Stomach (tissue), 9 donors: ENCODE data around the gene COMMD9. TPM values are rescaled to one million over a fixed set of nuclear protein-coding genes. Genes with fewer than 3 reads are reported as not detected.

Source experiments
- DNase-seq, 2 donors: peaks; one replicate each; pipeline versions ENCODE4 v3.0.0 to v3.0.0-alpha.2; 2013 to 2019
- H3K27ac ChIP-seq, 5 donors: fragments of 200-600 bp in 4 of 5; sonication (generic) in 4 of 5; one replicate each; pipeline ENCODE4 v1.5.1; 2013 to 2019; ENCODE audit warnings: mild to moderate bottlenecking in 1 of 5, moderate library complexity in 1 of 5
- H3K27me3 ChIP-seq, 3 donors: fragments of 200-600 bp; sonication (generic); one replicate each; pipeline ENCODE4 v1.5.1; 2017 to 2019; ENCODE audit warnings: mixed run types in 1 of 3
- H3K36me3 ChIP-seq, 4 donors: fragments of 200-600 bp; sonication (generic); 1 replicate in 3 of 4; 2 replicates in 1 of 4; pipeline ENCODE4 v1.5.1; 2016 to 2019
- H3K4me1 ChIP-seq, 4 donors: fragments of 200-600 bp; sonication (generic); one replicate each; pipeline ENCODE4 v1.5.1; 2016 to 2019
- H3K4me3 ChIP-seq, 4 donors: fragments of 200-600 bp; sonication (generic) in 3 of 4; one replicate each; pipeline ENCODE4 v1.5.1; 2016 to 2019; ENCODE audit warnings: mild to moderate bottlenecking in 1 of 4
- H3K9me3 ChIP-seq, 4 donors: fragments of 200-600 bp; sonication (generic); one replicate each; pipeline ENCODE4 v1.5.1; 2016 to 2019
- CTCF ChIP-seq, 7 experiments: fragments of 450-650 bp in 4 of 7; fragments of 200-600 bp in 3 of 7; sonication (generic) in 3 of 7; IDR thresholded peaks; one replicate each; pipeline ENCODE4 v1.5.1; 2016 to 2019; ENCODE audit warnings: antibody characterized with exemption in 7 of 7, control low read depth in 2 of 7, mild to moderate bottlenecking in 1 of 7
- EP300 ChIP-seq: sonication (generic); formaldehyde crosslinking; IDR thresholded peaks from one replicate; pipeline ENCODE4 v1.6.1; 2017; ENCODE audit warnings: antibody characterized with exemption
- POLR2A ChIP-seq, 4 donors: fragments of 450-650 bp; IDR thresholded peaks; one replicate each; pipeline ENCODE4 v1.6.1; 2016; ENCODE audit warnings: antibody characterized with exemption in 4 of 4, control low read depth in 2 of 4, mild to moderate bottlenecking in 1 of 4, moderate library complexity in 1 of 4
- POLR2AphosphoS5 ChIP-seq, 3 donors: sonication (generic); formaldehyde crosslinking; IDR thresholded peaks; one replicate each; pipeline ENCODE4 v1.6.1; 2016; ENCODE audit warnings: antibody characterized with exemption in 3 of 3
- WGBS, 5 donors: extraction: QIAGEN DNeasy Blood & Tissue Kit in 3 of 5; methylation state at CpG; one replicate each; pipeline versions ENCODE4 v1.1.5 to v1.1.7; 2013 to 2018; 5-methylcytosine and 5-hydroxymethylcytosine counted together
- intact Hi-C: fragments of 100-400 bp; cut with DNase I; formaldehyde crosslinking; loops from one replicate; pipeline ENCODE4 v1.15.1; 2023; ENCODE audit warnings: low total_unique reads
- polyA plus RNA-seq, 3 donors: library from polyadenylated mRNA; stranded (reverse); fragments of 200-250 nt; gene quantifications; one replicate each; pipeline ENCODE4 v1.2.3, GENCODE V29; 2013
- total RNA-seq, 5 donors: library from RNA; depleted of rRNA; stranded (reverse); fragments of >200 nt; gene quantifications; one replicate each; pipeline versions ENCODE4 v1.1.0 to v1.2.3, GENCODE V29; 2014 to 2016
- donor health status: healthy with polysubstance abuse.
- donor health status: Bipolar disorder and iron deficiency.
- donor health status: healthy.

COMMD9 gene
- total and polyA plus RNA-seq, 8 donors, result 2.9 to 53.8 (median 31.2) TPM

DNA sequence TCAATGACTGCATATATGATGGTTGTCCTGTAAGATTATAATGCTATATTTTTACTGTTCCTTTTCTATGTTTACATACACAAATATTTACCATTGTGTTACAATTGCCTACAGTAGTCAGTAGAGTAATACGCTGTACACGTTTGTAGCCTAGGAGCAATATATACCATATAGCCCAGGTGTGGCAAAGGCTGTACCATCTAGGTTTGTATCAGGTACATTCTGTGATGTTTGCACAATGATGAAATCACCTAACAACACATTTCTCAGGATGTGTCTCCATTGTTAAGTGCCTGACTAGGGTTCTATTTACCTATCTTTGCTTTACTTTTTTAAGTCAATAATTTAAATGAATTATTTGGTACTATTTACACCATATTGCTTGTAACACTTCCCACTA is 28.8 kb upstream of the COMMD9 start:
- WGBS, 5 donors, result 10 to 40% (median 22%) methylated on average over 2 of the region's 2 CpGs
- TF ChIP-seq POLR2AphosphoS5 (IDR thresholded peaks at IDR 0.05), result no peak
- no peak for TF ChIP-seq POLR2A (IDR thresholded peaks at IDR 0.05)
- TF ChIP-seq CTCF (IDR thresholded peaks at IDR 0.05), result no peak
- no peak for TF ChIP-seq EP300
- H3K27ac ChIP-seq, result no peak overlapping the region
- no peaks in the 10 kb centered on the region for H3K27me3 ChIP-seq
- H3K9me3 ChIP-seq, result no peaks in the 10 kb centered on the region
- no peak for DNase-seq
- no peaks in the 10 kb centered on the region for H3K36me3 ChIP-seq
- intact Hi-C loops, result no loop called here
- no peaks in the 10 kb centered on the region for H3K4me1 ChIP-seq
- H3K4me3 ChIP-seq, result no peak overlapping the region

DNA sequence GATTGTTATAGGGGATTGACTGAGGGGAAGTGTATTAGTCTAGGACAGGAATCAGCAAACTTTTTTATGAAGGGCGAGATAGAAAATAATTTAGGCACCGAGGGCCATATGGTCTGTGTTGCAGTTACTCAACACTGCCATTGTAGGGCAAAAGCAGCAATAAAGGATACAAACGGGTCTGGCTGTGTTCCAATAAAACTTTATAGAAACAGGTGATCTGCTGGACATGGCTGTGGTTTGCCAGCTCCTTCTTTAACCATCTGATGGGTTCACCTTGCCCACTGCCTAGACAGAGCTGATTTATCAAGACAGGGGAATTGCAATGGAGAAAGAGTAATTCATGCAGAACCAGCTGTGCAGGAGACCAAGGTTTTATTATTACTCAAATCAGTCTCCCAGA is 26.8 kb upstream of the COMMD9 start:
- no peaks in the 10 kb centered on the region for H3K4me1 ChIP-seq
- no peaks in the 10 kb centered on the region for H3K36me3 ChIP-seq
- no peak for TF ChIP-seq CTCF (IDR thresholded peaks at IDR 0.05)
- no peak for TF ChIP-seq EP300
- TF ChIP-seq POLR2A (IDR thresholded peaks at IDR 0.05), result no peak
- TF ChIP-seq POLR2AphosphoS5 (IDR thresholded peaks at IDR 0.05), result no peak
- no peak for DNase-seq
- no peaks in the 10 kb centered on the region for H3K27me3 ChIP-seq
- intact Hi-C loops, result no loop called here
- H3K4me3 ChIP-seq, result no peak overlapping the region
- no peaks in the 10 kb centered on the region for H3K9me3 ChIP-seq
- WGBS, 5 donors, result 62 to 73% (median 70%) methylated on average over 3 of the region's 3 CpGs
- no peak overlapping the region for H3K27ac ChIP-seq

- Histone ChIP-seq H3K27ac (no peak overlapping the region), H3K36me3 (no peaks in the 10 kb centered on the region), H3K9me3 (no peaks in the 10 kb centered on the region), H3K4me3 (no peak overlapping the region), H3K4me1 (no peaks in the 10 kb centered on the region), H3K27me3 (no peaks in the 10 kb centered on the region)
- 59 to 77% (median 70%) methylated on average over 6 of the region's 6 CpGs for WGBS, 5 donors
- no peak for DNase-seq
- TF ChIP-seq CTCF (IDR thresholded peaks at IDR 0.05), result no peak
- no peak for TF ChIP-seq POLR2A (IDR thresholded peaks at IDR 0.05)
- TF ChIP-seq POLR2AphosphoS5 (IDR thresholded peaks at IDR 0.05), result no peak
- no peak for TF ChIP-seq EP300
- intact Hi-C loops, result no loop called here
Observed at GRCh38 chr11:36314434-36314767, 25.2 kb upstream of the COMMD9 start.

- intact Hi-C loops, result no loop called here
- Histone ChIP-seq H3K27me3 (no peaks in the 10 kb centered on the region), H3K36me3 (no peaks in the 10 kb centered on the region), H3K27ac (no peak overlapping the region), H3K4me1 (no peaks in the 10 kb centered on the region), H3K9me3 (no peaks in the 10 kb centered on the region), H3K4me3 (no peak overlapping the region)
- WGBS, 5 donors, result 40 to 56% (median 55%) methylated on average over 3 of the region's 3 CpGs
- DNase-seq, result no peak
- TF ChIP-seq POLR2A (IDR thresholded peaks at IDR 0.05) (no peak), POLR2AphosphoS5 (IDR thresholded peaks at IDR 0.05) (no peak), CTCF (IDR thresholded peaks at IDR 0.05) (no peak), EP300 (no peak)
Observed at GRCh38 chr11:36313750-36314433, 24.7 kb upstream of the COMMD9 start.
